Fibroblast of the aortic adventitia (primary cell): ENCODE results near the gene DCLK2. TPM values are rescaled to one million over a fixed set of nuclear protein-coding genes. Genes with fewer than 3 reads are reported as not detected.
A peak's percentile ranks its signal among the peaks of the same experiment; 100 is the strongest.

Source experiments
- DNase-seq: peaks from one replicate; pipeline ENCODE4 v3.0.0-alpha.2; 2010; ENCODE audit warnings: low read depth
- H3K4me3 ChIP-seq: 2 replicates; pipeline ENCODE4 v1.5.1; 2011; ENCODE audit warnings: low read depth, mild to moderate bottlenecking, control low read depth, low read length, moderate library complexity
- total RNA-seq: library from RNA; depleted of rRNA; stranded (reverse); fragments of >200 nt; gene quantifications from 2 replicates; pipeline ENCODE4 v1.2.3, GENCODE V29; 2012; ENCODE audit warnings: low replicate concordance
- TF ChIP-seq, protein P1 (sequence below): IDR thresholded peaks from 2 replicates; pipeline ENCODE4 v1.5.1; 2011; ENCODE audit warnings: mild to moderate bottlenecking, low read length, control low read depth, inconsistent platforms; ENCODE audit not compliant: insufficient read depth

Gene DCLK2
- total RNA-seq, 1 donor: 4.5 TPM

GRCh38 chr4:150215601-150216000 lies 137.4 kb downstream of the DCLK2 start:
- H3K4me3 ChIP-seq: no peak overlapping the region
- DNase-seq: no peak
- TF ChIP-seq, protein P1, sequence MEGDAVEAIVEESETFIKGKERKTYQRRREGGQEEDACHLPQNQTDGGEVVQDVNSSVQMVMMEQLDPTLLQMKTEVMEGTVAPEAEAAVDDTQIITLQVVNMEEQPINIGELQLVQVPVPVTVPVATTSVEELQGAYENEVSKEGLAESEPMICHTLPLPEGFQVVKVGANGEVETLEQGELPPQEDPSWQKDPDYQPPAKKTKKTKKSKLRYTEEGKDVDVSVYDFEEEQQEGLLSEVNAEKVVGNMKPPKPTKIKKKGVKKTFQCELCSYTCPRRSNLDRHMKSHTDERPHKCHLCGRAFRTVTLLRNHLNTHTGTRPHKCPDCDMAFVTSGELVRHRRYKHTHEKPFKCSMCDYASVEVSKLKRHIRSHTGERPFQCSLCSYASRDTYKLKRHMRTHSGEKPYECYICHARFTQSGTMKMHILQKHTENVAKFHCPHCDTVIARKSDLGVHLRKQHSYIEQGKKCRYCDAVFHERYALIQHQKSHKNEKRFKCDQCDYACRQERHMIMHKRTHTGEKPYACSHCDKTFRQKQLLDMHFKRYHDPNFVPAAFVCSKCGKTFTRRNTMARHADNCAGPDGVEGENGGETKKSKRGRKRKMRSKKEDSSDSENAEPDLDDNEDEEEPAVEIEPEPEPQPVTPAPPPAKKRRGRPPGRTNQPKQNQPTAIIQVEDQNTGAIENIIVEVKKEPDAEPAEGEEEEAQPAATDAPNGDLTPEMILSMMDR: no peak

DNA sequence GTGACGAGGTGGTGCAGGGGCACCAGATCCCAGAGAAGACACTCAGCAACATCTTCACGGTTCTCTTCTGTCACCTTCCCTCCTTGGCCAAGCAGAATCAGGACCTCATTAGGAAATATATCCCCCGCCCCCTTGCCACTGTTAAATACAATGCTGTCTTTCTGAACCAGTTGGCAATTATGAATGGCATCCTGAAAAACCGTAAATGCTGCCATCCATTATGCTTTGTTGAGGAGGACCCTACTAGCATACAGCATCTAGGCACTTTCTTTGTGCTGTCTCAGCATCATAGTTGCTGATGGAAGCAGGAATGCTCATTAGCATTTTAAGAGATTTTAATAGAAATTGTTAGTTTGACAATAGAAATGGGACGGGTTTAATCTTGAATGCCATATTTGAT lies 138.5 kb downstream of the DCLK2 start:
- DNase-seq: no peak
- TF ChIP-seq, protein P1: no peak
- H3K4me3 ChIP-seq: no peak overlapping the region

DNA sequence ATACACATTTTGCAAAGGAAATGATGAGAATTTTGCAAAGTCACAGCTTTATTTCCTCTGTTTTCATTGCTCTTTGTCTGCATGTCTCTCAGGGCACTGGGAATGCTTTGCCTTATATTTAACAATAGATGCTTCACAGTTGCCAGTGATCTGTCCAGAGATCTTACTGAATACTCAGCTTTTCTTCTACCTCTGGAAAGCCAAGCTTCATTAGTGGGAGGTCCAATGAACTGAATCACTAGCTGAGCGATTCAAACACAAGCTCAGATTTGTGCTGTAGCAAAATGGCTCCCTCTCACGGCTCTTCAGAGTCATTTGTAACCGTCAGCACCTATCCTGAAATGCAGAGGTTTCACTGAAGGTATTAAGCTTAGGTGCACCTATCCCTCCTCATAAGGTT lies 138.9 kb downstream of the DCLK2 start:
- peak; percentile 94 for DNase-seq

DNA sequence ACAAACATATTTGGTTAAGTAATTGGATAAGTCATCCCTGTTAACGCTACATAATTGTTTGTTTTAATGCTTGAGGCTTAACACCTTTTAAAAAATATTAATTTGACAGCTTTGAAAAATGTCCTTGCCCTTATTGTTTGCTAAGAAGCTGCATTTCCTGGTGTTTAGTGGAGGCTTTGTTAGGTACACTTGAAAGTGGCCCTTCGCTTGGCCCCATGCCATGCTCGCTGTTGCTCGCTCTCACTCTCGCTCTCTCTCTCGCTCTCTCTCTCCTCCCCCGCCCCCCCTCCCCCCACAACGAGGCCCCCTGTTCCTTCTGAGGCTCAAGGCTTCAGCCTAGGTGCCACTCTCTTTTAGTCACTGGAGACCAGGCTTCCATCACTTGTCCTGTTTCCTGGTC lies 139.6 kb downstream of the DCLK2 start:
- TF ChIP-seq, protein P1: no peak
- DNase-seq: no peak
- H3K4me3 ChIP-seq: no peak overlapping the region

More for the DNA sequence above, 138.9 kb downstream of the DCLK2 start:
- H3K4me3 ChIP-seq: no peak overlapping the region
- TF ChIP-seq, protein P1: peak; percentile 70

DNA sequence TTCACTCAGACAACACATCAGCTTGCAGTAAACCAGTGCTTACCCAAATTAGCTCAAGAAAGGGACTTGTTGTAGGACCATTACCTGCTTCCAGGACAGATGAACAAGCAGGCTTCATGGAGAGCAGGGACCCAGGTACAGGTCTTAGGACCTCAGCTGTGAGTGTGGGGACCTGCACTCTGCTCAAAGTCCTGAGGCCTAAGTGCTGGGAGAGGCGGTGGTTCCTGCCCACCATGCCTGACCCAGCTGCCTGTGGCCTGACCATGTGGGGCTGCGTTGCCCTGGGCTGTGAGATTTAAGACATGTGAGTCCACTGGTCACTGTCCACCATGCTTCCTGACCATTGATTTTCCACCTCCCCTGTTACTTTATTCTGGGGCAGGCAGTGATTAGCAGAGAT lies 140.2 kb downstream of the DCLK2 start:
- H3K4me3 ChIP-seq: no peak overlapping the region
- TF ChIP-seq, protein P1: no peak
- DNase-seq: no peak

- no peak overlapping the region for H3K4me3 ChIP-seq
- TF ChIP-seq, protein P1: no peak
- peak; percentile 79 for DNase-seq
Observed at GRCh38 chr4:150219841-150220240, 141.6 kb downstream of the DCLK2 start.

DNA sequence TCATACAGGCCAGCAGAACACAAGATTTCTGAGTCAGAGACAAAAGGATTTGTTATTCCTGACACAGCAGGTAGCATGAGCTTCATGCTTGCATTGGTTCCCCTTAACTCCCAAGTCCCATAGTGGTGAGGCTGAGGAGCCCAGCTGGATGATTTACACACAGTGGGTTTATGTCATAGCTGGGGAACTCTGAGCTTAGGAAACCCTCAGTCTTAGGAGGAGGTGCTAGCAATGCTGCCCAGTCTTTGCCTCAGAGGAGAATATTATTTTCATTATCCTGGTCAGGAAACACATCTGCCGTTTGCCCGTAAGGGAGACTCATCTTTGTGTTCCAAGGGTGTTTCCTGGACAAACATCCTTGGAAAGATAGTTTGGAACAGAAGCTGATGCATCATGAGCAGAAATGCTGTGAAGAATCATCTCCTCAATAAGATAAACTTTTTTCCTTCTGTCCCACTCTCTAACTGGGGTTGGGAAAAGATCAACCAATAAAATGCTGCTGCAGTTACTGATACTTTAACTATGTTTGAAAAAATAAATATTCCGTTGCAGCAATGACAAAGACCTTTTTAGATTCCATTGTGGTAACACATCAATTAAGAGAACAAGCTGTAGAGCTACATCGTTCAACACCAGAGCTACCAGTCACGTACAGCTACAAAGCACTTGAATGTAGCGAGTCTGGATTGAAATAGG lies 146.8 kb downstream of the DCLK2 start:
- TF ChIP-seq, protein P1: no peak
- DNase-seq: peak; percentile 85
- H3K4me3 ChIP-seq: no peak overlapping the region
